DMS 273 (cell line): ENCODE results near the gene RUFY1.
A peak's percentile ranks its signal among the peaks of the same experiment; 100 is the strongest.
"Not testable (repeated sequence)": the region's sequence is repeated elsewhere in the genome, so short reads cannot be mapped to it uniquely, and the experiment has no call there.

Experiments
- DNase-seq: peaks from one replicate; lab custom pipeline; 2025; ENCODE audit not compliant: unreplicated experiment; lab: John Stamatoyannopoulos, UW

Gene RUFY1

GRCh38 chr5:179620293-179620692, 69.9 kb downstream of the RUFY1 start:
- DNase-seq: no peak

DNA sequence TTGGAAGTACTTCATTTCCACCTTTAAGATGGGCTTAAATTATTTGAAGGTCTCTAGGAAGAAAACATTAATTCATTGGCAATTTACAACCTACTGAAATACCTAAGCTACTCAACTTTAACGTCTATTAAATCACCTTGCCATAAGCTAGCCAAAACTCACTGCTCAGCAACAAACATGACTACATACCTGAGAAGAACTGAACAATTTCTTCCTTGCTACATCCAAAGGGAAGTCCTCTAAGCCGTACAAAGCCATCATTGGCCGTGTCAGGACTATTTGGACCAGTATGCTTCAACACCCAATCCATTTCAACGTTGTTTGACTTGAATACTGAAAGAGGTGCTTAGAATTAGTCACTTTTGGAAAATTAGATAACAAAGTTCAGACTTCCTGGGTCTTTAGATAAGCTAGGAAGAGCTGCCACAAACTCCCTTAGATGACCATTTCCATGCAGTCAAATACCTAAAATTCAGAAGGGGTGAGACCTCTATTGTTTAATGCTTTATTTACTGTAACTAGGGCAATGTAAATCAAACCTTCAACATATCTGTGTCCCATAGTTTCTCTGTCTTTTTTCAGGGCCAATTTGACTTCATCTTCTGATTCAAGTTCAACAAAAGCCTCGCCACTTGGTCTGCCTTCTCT, 70.5 kb downstream of the RUFY1 start:
- no peak for DNase-seq

DNA sequence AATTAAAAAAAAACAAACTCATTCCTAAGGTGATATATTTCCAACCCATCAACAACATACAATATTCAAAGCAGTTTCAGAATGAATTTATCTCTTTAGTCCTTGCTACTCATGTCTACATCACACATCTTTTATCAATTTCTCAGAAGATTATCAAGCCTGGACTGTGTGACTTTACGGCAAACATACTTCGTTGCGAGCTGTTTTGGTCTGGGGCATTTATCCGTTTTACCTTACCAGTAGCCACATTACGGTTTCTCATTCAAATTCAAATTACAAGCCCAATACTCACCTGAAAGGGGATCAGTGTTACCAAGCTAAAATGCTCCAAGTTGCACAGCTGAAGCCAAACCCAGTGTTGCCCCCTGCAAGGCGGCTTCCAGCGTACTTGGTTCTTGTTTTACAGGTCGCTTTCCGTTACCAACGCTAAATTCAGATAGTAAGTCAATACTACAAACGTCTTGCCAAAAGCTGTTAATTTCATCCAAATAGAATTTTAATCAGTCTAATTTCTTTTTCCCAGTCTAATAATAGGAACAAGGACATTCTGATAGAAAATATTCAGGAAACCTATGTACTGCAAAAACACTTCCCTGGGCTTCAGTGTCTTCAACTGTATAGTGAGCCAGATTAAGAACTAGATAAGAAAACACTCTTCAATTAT, 71.3 kb downstream of the RUFY1 start:
- no peak for DNase-seq

DNA sequence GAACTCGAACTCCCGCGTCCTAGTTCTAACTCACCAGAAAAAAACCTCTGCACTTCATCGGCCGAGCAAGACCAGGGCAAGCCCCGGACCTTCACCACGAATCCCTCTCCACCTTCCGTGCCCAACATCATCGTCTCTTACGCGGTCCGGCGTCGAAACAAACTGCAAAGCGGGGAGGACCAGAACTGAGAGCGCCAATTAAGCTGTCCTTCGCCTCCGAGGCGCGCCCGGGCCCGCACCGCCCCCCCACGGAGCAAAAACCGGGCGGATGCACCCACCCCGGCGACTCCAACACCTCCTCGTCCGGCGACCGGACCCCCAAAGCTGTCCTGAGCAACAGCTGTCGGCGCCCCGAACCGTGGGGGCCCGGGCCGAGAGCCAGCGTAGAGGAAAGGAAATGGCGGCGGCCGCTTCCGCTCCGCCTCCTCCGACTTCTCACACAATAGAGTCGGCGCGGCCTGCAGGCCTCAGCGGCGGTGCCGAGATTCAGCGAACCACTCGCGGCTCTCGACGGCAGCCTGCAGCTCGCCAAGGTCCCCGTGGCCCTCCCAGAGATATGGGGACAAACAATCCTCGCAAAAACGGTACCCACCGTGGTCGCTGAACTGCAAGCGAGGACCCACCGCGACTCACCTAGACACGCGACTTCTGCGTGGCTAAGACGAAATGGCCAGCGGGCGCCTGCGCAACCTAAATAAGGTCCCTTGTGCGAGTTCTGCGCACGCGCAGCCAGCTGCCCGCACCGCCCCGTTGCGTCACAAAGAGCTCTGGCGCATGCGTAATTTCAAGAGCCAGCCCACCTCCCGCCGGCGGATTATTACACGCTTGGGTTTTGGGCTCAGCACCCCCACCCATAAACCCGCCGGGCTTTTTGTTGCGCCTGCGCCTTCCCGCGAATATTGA, 72.9 kb downstream of the RUFY1 start, which contains the start of gene HNRNPH1:
Gene HNRNPH1 (minus strand): TSS at position 669 of the 903 bp plus-strand sequence. CDS start 538 bp downstream, at position 131.
- DNase-seq: peak; percentile 99

- DNase-seq: no peak
Measured at GRCh38 chr5:179623906-179624741, 73.8 kb downstream of the RUFY1 start.

- no peak for DNase-seq
Measured at GRCh38 chr5:179624841-179625271, 74.5 kb downstream of the RUFY1 start.

GRCh38 chr5:179633501-179634369, 83.4 kb downstream of the RUFY1 start:
- not testable (repeated sequence) for DNase-seq

DNA sequence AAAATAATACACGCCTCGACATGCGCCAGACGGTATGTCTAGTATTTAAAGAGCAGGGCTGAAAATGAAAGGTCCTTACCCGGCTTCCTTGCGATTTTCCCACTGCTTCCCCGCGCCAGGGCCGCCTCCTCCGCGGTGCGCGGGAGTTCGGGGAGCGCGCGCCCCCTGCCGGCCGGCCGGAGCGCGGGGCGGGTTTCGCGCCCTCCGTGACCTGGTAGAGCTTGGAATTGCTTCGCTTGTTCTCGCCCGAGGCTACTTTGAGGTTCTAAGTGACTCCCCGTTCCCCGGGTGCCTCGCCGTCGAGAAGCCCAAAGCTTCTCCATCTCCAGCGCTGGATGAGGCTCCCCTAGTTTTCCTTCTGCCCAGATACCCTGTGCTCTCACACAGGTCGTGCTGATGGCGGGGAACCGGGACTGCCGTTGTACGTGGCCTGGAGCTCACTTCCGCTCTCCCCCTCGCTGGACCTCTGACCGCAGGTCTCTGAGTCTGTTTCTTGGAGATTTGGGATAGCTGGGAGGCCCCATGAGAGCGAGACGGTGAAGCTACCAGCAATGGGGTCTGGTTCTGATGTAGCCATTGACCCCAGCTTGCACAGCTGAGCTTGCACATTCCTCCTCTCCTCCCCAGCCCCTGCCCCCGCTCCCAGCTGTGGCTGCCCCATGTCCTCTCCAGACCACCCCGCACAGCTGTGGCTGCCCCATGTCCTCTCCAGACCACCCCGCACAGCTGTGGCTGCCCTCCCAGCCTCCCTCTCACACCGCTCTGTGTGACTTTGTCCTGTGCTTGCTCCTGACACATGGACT, 84.2 kb downstream of the RUFY1 start:
- not testable (repeated sequence) for DNase-seq

GRCh38 chr5:179639296-179639695, 88.9 kb downstream of the RUFY1 start:
- DNase-seq: not testable (repeated sequence)

- DNase-seq: not testable (repeated sequence)
Measured at GRCh38 chr5:179641745-179642144, 91.4 kb downstream of the RUFY1 start.

DNA sequence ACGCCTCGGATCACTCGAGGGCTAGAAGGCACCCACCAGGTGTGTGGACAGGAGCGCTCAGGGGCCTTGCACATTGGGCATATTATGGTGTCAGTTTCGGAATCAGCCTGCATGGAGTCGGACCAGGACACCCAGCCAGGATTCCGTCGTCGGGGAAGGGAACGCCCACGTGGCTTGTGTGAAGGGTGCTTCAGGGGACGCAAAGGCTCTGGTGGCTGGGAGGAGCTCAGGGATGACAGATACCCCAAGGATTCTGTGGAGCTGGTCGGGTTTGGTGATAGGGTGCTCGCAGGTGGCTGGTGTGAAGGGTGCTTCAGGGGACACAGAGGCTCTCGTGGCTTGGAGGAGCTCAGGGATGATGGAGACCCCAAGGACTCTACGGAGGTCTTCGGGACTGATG, 92.3 kb downstream of the RUFY1 start:
- DNase-seq: not testable (repeated sequence)

DNA sequence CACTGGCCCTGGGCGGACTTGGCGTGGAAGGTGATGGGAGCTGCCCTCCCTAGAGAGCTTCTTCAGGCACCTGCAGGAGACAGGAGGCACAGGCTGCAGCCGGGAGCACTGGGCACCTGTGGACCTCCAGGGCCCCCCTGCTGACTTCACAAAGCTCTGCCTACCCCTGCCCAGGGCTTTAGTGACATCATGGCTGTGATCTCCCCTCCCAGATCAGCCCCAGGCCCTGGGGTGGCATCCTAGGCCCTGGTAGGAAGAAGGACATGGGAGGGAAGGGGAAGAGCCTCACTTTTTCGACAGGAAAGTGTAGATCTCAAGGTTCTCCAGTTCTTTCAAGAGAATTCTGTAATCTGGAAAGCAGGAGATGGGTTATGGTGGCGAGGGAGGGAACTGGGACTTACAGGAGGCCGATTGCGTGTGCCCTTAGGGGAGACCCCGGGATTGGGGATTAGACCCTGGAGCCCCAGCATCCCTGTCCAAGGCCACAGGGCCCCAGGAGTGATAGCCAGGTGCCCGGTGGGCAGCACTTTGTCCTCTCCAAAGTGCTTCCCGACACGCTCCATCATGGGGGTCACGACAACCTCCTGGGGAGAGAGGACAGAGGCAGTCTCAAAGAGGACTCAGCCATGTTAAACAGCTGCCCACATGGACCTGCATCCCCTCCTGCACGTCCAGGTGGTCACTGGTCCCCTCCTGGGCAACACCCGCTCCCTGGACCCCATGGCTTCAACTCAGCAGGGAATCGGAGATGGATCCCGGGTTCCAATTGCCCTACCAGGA, 93.0 kb downstream of the RUFY1 start:
- DNase-seq: not testable (repeated sequence)

DNA sequence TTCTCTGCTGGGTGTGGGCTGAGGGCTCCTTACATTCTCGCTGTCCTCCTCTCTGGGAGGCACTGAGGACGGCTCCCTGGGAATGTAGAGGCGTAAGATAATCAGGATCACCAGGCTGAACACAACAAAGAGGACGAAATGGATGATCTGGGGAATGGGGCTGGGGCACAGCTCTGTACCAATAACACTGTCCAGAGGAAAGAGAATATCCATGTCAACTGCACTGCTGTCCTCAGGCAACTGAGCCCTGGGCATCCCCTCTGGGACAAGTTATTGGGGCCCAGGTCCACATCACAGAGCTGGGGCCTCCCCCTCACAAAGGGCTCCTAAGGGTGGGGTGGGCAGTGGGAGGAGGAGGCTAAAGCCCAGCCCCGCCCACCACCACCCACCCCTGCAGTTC, 94.4 kb downstream of the RUFY1 start:
- DNase-seq: not testable (repeated sequence)

DNA sequence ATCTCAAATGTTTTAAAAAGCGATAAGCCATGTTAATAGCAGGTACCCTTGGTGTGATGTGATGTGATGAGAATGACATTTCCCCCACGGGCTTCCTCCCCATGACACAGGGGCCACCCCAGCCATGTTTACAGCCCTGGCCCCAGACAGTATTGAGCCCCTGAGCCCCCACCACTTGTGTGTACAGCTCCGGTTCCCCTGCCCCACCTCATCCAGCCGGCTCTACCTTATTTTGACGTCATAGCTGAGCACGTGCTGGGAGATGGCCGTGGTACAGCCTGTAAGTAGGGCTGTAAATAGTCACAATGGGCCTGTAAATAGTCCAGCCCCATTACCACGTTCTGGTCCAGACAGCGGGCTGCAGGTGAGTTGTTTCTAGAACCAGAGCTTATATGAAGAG, 98.1 kb downstream of the RUFY1 start:
- DNase-seq: no peak

DNA sequence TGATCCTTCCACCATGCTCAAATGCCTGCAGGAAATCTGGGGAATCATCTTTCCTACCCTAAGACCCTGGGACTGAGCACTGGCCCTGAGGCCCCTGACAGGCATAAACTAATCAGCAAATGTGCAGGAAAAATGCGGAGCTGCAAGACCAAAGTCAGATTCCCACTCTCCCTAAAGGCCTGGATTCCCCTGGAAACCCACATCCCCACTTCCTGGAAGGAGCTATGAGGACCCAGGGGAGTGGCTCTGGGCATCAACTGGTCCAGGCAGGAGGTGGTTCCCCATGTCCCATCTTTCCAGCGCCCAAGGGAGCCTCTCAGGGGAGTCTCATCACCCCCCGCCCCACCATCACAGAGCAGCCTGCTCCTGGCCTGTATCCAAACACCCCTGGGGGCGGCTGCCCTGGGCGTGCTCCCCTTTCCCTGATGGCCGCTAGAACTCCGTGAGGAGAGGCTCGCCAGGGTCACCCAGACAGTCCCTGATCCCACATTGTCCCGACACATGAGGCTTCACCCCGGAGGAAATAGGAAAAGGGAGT, 98.9 kb downstream of the RUFY1 start:
- DNase-seq: not testable (repeated sequence)

GRCh38 chr5:179650245-179650644, 99.9 kb downstream of the RUFY1 start:
- DNase-seq: not testable (repeated sequence)

DNA sequence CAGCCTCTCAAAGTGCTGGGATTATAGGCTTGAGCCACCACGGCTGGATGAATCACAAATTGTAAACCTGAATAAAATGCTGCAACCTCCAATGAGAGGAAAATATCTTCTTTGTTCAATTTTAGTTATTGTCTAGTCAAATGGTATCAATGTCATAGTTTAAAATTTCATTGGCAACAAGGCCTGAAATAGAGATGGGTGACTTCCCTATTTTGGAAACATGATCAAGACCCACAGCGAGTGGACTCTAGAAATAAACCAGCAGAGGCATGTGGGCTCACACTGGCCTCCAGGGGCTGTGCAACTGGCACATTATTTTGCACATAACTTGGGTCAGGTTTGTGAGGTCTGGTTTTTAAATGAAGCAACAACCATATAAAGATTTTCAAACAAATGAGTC, 102.8 kb downstream of the RUFY1 start:
- DNase-seq: not testable (repeated sequence)
